GM21717 (cell line): Measurements from ENCODE around the gene FAM111A.

Experiments
- ATAC-seq: cut with Tn5 transposase; IDR thresholded peaks from one replicate; pipeline ENCODE4 v1.9.1; 2021; ENCODE audit warnings: mild to moderate bottlenecking, moderate library complexity; ENCODE audit not compliant: unreplicated experiment

The FAM111A gene

DNA sequence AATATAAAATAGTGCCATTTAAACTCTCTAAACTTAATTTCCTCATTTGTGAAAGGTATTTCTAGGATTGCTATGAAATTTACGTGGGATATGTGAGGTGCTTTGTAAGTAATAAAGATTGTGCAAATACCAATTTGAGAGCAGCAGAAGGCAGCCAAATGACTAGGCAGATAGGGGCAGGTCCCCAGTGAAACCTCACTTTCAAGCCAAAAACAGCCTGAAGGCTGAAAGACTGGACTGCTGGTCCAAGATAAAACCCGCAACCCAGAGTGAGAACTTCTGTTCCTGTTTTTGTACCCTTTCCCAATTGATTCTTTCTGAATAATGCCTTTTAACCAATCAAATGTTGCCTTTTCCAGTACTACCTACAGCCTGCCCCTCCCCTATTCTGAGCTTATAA is 36.5 kb downstream of the FAM111A start:
- ATAC-seq, result no peak

GRCh38 chr11:59180168-59180776 is 37.6 kb downstream of the FAM111A start:
- no peak for ATAC-seq

DNA sequence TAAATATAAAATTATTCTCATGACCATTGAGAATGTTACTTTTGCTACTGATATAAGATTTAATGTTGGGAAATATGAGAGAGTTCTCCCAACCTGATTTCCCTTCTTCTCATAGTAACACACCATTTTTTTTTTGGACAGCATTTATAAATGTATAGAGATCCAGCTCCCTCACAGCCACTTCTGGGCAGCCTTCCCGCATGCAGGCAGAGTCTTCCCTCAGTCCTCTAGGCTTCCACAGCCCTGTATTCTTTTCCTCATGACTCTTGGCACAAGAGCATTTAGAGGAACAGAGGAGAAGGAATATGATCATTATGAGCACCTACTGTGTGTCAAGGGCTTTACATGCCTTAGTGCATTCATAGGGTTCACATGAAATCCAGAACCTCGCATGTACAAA is 38.3 kb downstream of the FAM111A start:
- no peak for ATAC-seq

DNA sequence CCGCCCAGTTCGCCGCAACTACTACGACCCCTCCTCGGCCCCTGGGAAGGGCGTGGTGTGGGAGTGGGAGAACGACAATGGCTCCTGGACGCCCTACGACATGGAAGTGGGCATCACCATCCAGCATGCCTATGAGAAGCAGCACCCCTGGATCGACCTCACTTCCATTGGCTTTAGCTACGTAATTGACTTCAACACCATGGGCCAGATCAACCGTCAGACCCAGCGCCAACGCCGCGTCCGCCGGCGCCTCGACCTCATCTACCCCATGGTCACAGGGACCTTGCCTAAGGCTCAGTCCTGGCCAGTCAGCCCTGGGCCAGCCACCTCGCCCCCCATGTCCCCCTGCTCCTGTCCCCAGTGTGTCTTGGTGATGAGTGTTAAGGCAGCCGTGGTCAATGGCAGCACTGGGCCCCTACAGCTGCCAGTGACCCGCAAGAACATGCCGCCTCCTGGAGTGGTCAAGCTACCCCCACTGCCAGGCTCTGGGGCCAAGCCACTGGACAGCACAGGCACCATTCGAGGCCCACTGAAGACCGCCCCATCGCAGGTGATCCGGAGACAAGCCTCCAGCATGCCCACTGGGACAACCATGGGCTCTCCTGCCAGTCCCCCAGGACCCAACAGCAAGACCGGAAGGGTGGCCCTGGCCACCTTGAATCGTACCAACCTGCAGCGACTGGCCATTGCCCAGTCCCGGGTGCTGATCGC is 39.2 kb downstream of the FAM111A start:
- no peak for ATAC-seq

GRCh38 chr11:59182457-59183151 is 39.9 kb downstream of the FAM111A start:
- ATAC-seq, result no peak

- ATAC-seq, result no peak
Measured at GRCh38 chr11:59183771-59184170, 41.1 kb downstream of the FAM111A start.

DNA sequence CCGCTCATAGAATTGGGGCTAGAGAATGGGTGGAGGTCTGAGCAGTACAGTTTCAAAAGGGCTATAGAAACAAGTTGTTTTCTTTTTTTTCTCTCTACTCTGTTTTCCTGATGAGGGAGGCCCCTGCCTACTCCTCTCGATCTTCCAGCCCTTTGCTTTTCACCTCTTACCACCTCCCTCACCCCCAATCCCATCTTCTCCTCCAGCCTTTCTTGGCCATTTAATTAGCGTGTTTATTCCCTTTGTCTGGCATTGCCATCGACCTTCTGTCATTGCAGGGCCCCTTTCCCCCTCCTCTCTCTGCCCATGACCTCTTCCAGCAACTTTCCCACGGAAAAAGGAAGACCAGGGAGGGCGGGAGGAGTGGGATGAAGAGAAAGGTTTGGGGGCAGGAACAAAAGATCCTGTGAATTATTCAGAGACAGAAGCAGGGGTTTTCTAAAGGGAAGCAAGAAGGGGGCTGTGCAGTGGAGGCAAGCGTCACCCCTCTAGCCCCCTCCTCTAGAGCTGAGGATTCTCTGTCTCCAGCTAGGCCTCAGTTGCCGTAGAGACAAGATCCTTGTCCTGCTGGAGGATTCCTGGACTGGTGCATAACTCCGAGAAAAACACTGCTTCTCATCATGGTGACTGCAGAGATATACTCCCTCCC is 42.2 kb downstream of the FAM111A start:
- no peak for ATAC-seq

DNA sequence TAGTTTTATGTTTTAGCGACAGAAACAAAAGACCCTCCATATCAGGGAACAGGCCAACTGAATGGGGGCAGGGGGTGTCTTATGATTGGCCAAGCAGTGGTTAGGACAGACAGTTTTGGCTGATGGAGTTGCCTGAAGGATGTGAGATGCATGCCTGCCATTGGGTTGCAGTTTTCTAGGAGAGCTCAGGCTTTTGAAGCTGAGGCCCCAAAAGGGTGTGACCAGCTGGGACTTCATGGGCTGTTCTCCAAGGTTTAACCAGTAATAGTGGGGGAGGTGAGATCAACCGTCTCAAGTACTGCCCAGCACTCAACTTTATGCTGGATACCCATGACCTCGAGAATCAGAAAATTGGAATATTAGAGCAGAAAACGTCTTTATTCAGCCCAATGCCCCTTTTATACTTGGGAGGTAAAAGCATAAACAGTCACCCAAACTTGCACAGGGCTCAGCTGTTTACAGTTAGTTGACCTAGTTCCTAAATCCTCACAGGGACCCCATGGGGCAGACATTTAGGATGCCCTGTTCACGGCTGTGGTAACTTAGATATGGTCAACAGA is 42.8 kb downstream of the FAM111A start:
- no peak for ATAC-seq

DNA sequence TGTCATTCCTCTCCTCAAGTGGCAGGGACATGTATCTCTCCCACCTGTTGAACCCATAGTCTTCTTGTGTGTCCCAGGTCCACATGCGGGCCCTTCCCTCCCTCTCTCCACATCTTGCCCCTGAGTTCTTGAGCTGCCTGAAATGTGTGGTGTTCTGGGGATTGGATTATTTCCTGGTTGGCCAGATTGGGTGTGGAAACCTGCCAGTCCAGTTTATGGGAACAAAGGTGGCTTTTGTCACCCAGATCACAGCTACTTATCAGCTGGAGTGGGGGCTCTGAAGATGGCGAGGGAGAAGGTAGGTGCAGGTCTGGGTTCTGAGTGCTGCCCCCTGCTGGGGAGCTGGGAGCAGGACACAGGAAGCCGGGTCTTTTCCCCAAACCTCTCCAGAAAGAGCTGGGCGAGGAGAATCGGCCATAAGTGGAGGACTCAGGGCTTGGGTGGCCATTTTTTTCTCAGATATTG is 43.5 kb downstream of the FAM111A start:
- ATAC-seq, result peak; percentile 69

DNA sequence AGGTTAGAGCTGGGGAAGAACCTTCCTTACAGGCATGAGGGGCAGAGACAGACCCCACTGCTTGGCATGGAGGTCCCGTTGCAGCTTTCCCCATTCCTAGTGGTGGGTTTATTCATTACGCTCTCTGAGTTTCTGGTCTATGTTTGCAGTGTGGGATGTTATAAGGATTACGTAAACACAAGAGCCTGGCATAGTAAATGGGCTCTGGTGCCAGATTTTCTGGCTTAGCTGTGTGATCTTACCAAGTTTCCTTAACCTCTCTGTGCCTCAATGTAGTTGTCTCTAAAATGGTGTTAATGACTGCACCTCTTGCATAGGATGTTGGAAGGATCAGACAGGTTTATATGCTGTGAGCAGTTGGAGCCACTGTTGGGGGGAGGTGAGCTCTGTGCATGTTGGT is 44.4 kb downstream of the FAM111A start:
- no peak for ATAC-seq

DNA sequence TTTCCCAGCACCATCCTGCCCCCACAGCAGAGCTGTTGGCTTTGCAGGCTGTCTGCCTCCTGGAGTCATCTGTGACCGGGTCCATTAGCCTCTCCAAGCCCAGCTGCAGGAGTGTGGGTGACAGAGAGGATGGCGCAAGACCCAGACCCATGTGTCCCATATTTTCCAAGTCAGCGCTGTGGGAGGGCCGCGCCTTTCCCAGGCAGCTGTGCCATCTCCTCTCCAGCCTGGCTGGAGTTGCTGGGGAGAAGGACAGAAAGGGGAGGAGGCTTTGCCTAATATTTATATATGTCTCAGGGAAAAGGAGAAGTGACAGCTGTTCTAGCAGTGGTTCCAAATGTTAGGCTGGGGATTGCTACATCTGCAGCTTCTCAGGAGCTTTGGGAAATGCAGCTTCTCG is 44.9 kb downstream of the FAM111A start:
- no peak for ATAC-seq

- no peak for ATAC-seq
Measured at GRCh38 chr11:59188954-59189353, 46.3 kb downstream of the FAM111A start.

GRCh38 chr11:59189986-59190385 is 47.3 kb downstream of the FAM111A start:
- ATAC-seq, result no peak

DNA sequence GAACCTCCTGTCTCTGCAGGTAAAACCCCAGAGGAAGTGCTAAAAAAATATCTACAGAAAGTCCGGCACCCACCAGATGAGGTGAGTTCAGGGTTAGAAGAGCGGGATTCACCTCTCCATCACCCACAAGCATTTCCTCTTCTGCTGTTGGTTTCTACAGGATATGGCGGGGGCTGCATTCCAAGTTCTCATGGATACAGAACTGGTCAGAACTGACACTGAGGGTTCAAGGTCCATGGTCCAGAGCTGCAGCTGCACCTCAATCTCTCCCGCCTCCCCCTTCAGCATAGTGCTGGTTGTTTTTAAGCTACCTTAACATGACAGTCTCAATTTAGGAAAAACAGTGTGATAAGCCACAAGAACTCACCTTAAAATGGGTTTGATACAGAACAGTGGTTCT is 48.4 kb downstream of the FAM111A start:
- no peak for ATAC-seq

- no peak for ATAC-seq
Measured at GRCh38 chr11:59191890-59192289, 49.2 kb downstream of the FAM111A start.

- ATAC-seq, result no peak
Measured at GRCh38 chr11:59192446-59193020, 49.9 kb downstream of the FAM111A start.

DNA sequence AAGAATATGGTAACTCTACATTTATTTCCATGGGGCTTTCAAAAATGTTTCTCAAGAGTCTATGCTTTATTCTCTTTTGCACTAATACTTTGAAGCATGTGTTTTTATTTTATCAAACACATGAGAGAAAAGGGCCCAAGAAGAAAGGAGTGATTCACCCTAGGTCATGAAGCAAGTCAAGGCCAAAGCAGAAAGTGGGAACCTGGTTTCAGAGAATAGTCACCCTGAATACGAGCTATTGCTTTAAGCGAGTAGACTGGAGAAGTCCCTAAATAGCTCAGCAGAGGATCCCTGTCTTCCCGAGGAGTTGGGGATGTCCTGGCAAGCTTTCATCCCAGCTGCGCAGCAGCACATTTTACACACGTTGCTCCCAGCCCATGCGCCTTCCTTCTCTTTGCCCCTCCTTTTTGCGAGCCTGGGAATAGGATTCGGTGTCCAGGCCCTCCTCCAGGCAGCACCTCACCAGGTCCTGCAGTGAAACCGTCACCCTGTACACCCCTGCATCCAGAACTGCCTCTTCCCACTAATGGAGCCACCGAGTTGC is 51.0 kb downstream of the FAM111A start:
- no peak for ATAC-seq

DNA sequence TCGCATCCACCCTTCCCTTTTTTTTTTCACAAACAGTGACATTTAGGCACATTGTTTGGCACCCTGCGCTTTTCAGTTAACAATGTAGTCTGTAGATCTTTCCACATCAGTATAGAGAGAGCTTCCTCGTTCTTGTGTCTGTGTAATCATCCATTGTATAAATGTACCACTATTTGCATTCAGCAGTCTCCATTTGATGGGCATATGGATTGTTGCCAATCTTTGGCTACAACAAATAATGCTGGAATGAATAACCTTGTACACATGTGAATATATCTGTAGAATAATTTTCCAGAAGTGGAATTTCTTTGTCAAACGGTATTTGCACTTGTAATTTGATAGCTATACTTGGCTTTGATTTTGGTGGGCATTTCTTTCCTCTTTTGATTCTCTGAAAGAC is 52.9 kb downstream of the FAM111A start:
- no peak for ATAC-seq

DNA sequence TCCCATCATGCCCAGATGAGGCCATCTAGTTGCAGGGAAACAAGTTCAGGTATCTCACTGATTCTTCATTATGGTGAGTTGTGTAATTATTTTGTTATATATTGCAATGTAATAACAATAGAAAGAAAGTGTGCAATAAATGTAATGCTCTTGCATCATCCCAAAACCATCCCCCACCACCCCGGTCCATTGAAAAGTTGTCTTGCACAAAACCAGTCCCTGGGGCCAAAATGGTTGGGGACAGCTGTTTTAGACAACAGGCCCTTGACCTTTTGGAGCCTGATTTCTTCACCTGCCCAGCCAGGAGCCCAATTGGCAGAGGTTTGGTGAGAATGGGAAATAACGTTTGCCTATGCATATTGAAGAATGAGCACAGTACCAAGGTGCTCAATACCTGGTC is 54.1 kb downstream of the FAM111A start:
- ATAC-seq, result no peak

GRCh38 chr11:59197991-59198390 is 55.3 kb downstream of the FAM111A start:
- no peak for ATAC-seq

DNA sequence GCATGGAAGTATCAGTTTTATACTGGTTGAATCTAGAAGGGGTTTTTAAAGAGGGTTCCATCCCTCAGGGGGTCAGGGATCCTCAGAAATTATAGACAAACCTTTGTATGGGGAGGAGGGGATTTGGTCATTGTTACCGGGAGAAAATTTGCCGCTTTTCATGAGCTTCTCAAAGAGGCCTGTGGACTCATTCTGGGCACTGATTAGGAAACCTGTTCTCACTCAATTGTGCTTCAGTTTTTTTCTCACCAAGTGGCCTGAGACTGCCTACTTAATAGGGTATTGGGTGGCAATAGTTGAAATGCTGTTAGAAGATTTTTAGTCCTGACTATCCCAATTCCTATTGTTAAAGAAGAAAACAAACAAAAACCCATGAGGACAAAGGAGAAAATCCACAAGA is 56.1 kb downstream of the FAM111A start:
- ATAC-seq, result no peak
